HCT116 (cell line): ENCODE data around the gene TRRAP. TPM values are rescaled to one million over a fixed set of nuclear protein-coding genes. Genes with fewer than 3 reads are reported as not detected.

Source experiments
- ATAC-seq: fragments of 200-7000 bp; cut with Tn5 transposase; 2 replicates; pipeline ENCODE4 v1.9.1; 2020; ENCODE audit warnings: mild to moderate bottlenecking, moderate library complexity
- BruUV-seq: library from RNA; stranded (reverse); fragments of 400-500 nt; replicated peaks from 2 replicates; lab custom pipeline; 2021; lab: Mats Ljungman, UMichigan
- CTCF ChIA-PET: fragments of 300-600 bp; sonication (Branson Sonifier 250); formaldehyde crosslinking; loops from one replicate; lab custom pipeline; 2021; ENCODE audit warnings: antibody characterized with exemption; lab: Charles Lee
- POLR2A ChIA-PET: fragments of 300-600, 350-600 bp; sonication (Branson Sonifier 250); formaldehyde crosslinking; loops from one replicate; lab custom pipeline; 2021; ENCODE audit warnings: antibody characterized with exemption; lab: Charles Lee
- RAD21 ChIA-PET, 2 experiments: fragments of 300-600 bp; sonication (Branson Sonifier 250); formaldehyde crosslinking; loops; one replicate each; lab custom pipeline; 2023; ENCODE audit warnings: low total read pairs in 2 of 2; ENCODE audit not compliant: uncharacterized antibody in 2 of 2, unreplicated experiment in 2 of 2, low non-redundant PET in 1 of 2; lab: Charles Lee
- DNase-seq: peaks from one replicate; pipeline ENCODE4 v3.0.0-alpha.2; 2010; ENCODE audit warnings: low read depth, low spot score
- H2AFZ ChIP-seq: fragments of 200-600 bp; shearing (Covaris generic), sonication (generic); 2 replicates; pipeline ENCODE4 v1.6.1; 2017; ENCODE audit warnings: low read depth, mixed run types, mixed read lengths, antibody characterized with exemption, low read length; ENCODE audit not compliant: poor library complexity, severe bottlenecking
- H3K27ac ChIP-seq: 2 replicates; pipeline ENCODE4 v1.5.1; 2012; ENCODE audit warnings: low read depth, low read length
- H3K27me3 ChIP-seq: fragments of 200-600 bp; sonication (generic); 2 replicates; pipeline ENCODE4 v1.6.1; 2016; ENCODE audit warnings: mixed run types, low read length, mixed read lengths; ENCODE audit not compliant: insufficient read depth
- H3K36me3 ChIP-seq, 2 experiments: fragments of 200-500 bp in 1 of 2; fragments of 200-600 bp in 1 of 2; sonication (Bioruptor generic) in 1 of 2; sonication (generic) in 1 of 2; 2 replicates each; pipeline versions ENCODE4 v1.5.1 to v1.6.1; 2014 to 2016; ENCODE audit warnings: low read length in 2 of 2, inconsistent platforms in 1 of 2, mixed read lengths in 1 of 2, mixed run types in 1 of 2; ENCODE audit not compliant: insufficient read depth in 2 of 2, control insufficient read depth in 1 of 2
- H3K4me1 ChIP-seq, 2 experiments: fragments of 200-600 bp in 1 of 2; sonication (generic) in 1 of 2; 2 replicates each; pipeline versions ENCODE4 v1.5.1 to v1.6.1; 2012 to 2017; ENCODE audit warnings: low read length in 2 of 2, inconsistent platforms in 1 of 2, mild to moderate bottlenecking in 1 of 2, mixed read lengths in 1 of 2, mixed run types in 1 of 2, moderate library complexity in 1 of 2; ENCODE audit not compliant: insufficient read depth in 2 of 2, control insufficient read depth in 1 of 2
- H3K4me2 ChIP-seq: fragments of 200-600 bp; sonication (generic); 2 replicates; pipeline ENCODE4 v1.6.1; 2017; ENCODE audit warnings: mixed run types, low read length, mixed read lengths
- H3K4me3 ChIP-seq, 2 experiments: fragments of 200-600 bp in 1 of 2; sonication (generic) in 1 of 2; replicated peaks in 1 of 2; 2 replicates each; pipeline ENCODE4 v1.5.1; 2011 to 2016; ENCODE audit warnings: low read length in 2 of 2, control low read depth in 1 of 2, low read depth in 1 of 2, mild to moderate bottlenecking in 1 of 2, mixed read lengths in 1 of 2, mixed run types in 1 of 2
- H3K79me2 ChIP-seq: fragments of 200-600 bp; sonication (generic); 2 replicates; pipeline ENCODE4 v1.6.1; 2017; ENCODE audit warnings: mild to moderate bottlenecking, mixed run types, low read length, moderate library complexity, mixed read lengths; ENCODE audit not compliant: insufficient read depth
- H3K9ac ChIP-seq: fragments of 200-600 bp; sonication (generic); 2 replicates; pipeline ENCODE4 v1.6.1; 2016; ENCODE audit warnings: low read length, mixed read lengths
- H3K9me2 ChIP-seq: fragments of 200-600 bp; sonication (generic), shearing (Covaris generic); 2 replicates; pipeline ENCODE4 v1.6.1; 2017; ENCODE audit warnings: mixed run types, mild to moderate bottlenecking, moderate library complexity; ENCODE audit not compliant: insufficient read depth
- H3K9me3 ChIP-seq, 2 experiments: fragments of 200-500 bp in 1 of 2; fragments of 200-600 bp in 1 of 2; sonication (Bioruptor generic) in 1 of 2; sonication (generic) in 1 of 2; 2 replicates each; pipeline ENCODE4 v1.6.1; 2014 to 2017; ENCODE audit warnings: low read length in 2 of 2, mixed read lengths in 2 of 2, inconsistent platforms in 1 of 2, low read depth in 1 of 2, mild to moderate bottlenecking in 1 of 2, mixed run types in 1 of 2, moderate library complexity in 1 of 2; ENCODE audit not compliant: control insufficient read depth in 1 of 2, insufficient read depth in 1 of 2
- H4K20me1 ChIP-seq: fragments of 200-600 bp; sonication (generic), shearing (Covaris generic); 2 replicates; pipeline ENCODE4 v1.6.1; 2017; ENCODE audit warnings: mixed run types, mild to moderate bottlenecking, moderate library complexity; ENCODE audit not compliant: insufficient read depth
- CBX3 ChIP-seq: IDR thresholded peaks from 2 replicates; pipeline ENCODE4 v1.6.1; 2012; ENCODE audit warnings: low read depth
- CEBPB ChIP-seq: IDR thresholded peaks from 2 replicates; pipeline ENCODE4 v1.6.1; 2012; ENCODE audit warnings: low read depth
- EGR1 ChIP-seq: IDR thresholded peaks from 2 replicates; pipeline ENCODE4 v1.6.1; 2012; ENCODE audit warnings: low read depth
- EZH2 ChIP-seq: fragments of 200-600 bp; sonication (generic); IDR thresholded peaks from 2 replicates; pipeline ENCODE4 v1.6.1; 2017; ENCODE audit warnings: antibody characterized with exemption, mixed run types
- FOSL1 ChIP-seq: IDR thresholded peaks from 2 replicates; pipeline ENCODE4 v1.6.1; 2012; ENCODE audit warnings: low read depth
- POLR2A ChIP-seq: IDR thresholded peaks from 2 replicates; pipeline ENCODE4 v1.7.0; 2011; ENCODE audit warnings: borderline replicate concordance; ENCODE audit not compliant: insufficient read depth, insufficient read length; ENCODE audit errors: extremely low read depth
- POLR2AphosphoS5 ChIP-seq: IDR thresholded peaks from 2 replicates; pipeline ENCODE4 v1.6.1; 2011; ENCODE audit warnings: mild to moderate bottlenecking, low read depth, low read length, moderate library complexity
- RAD21 ChIP-seq: IDR thresholded peaks from 2 replicates; pipeline ENCODE4 v1.6.1; 2012; ENCODE audit warnings: low read depth, mild to moderate bottlenecking
- SRF ChIP-seq: IDR thresholded peaks from 2 replicates; pipeline ENCODE4 v1.6.1; 2012; ENCODE audit warnings: low read depth
- ZBTB33 ChIP-seq: IDR thresholded peaks from 2 replicates; pipeline ENCODE4 v1.6.1; 2011; ENCODE audit warnings: mild to moderate bottlenecking, low read length, moderate library complexity; ENCODE audit not compliant: insufficient replicate concordance; ENCODE audit errors: extremely low read depth
- ZFX ChIP-seq: fragments of 450-650 bp; IDR thresholded peaks from 2 replicates; pipeline ENCODE4 v1.6.1; 2017
- ZNF274 ChIP-seq: fragments of 200-500 bp; sonication (Bioruptor generic); IDR thresholded peaks from 2 replicates; pipeline ENCODE4 v1.6.1; 2014; ENCODE audit warnings: mild to moderate bottlenecking, low read depth, low read length, inconsistent platforms
- intact Hi-C: fragments of 100-400 bp; cut with micrococcal nuclease; formaldehyde crosslinking; loops from 2 replicates; pipeline ENCODE4 v1.10.0; 2022
- total RNA-seq: library from RNA; stranded (reverse); gene quantifications from one replicate; pipeline ENCODE4 v1.2.1, GENCODE V29; 2021; ENCODE audit not compliant: unreplicated experiment

TRRAP gene
- total RNA-seq, 1 experiment from 2014 or later, result 44.5 TPM

- Histone ChIP-seq H3K36me3 (peaks cover 61 to 73% of the 10 kb centered on the region in 2 experiments), H3K27me3 (no peaks in the 10 kb centered on the region), H3K4me1 (no peaks in the 10 kb centered on the region), H4K20me1 (no peaks in the 10 kb centered on the region), H3K27ac (no peak overlapping the region), H3K9ac (no peak overlapping the region), H3K79me2 (peaks cover 3% of the 10 kb centered on the region; the same call in 1 of the 2 replicates), H3K4me2 (no peak overlapping the region), H3K9me2 (no peaks in the 10 kb centered on the region), H2AFZ (no peak overlapping the region), H3K4me3 (no peak overlapping the region), H3K9me3 (no peaks in the 10 kb centered on the region)
- TF ChIP-seq RAD21 (no peak), CEBPB (no peak), ZFX (no peak), ZBTB33 (no peak), SRF (no peak), POLR2AphosphoS5 (no peak), EGR1 (no peak), CBX3 (no peak), ZNF274 (no peak), EZH2 (no peak)
- intact Hi-C loops, result no loop called here
- ChIA-PET CTCF (no interaction called here), POLR2A (no interaction called here), RAD21 (no interaction called here)
- BruUV-seq, result no TSS peak
- ATAC-seq (no peak), DNase-seq (no peak)
Measured at GRCh38 chr7:98902523-98902922, 24.2 kb downstream of the TRRAP start.

GRCh38 chr7:98903246-98903645 is 24.9 kb downstream of the TRRAP start:
- no peak for ATAC-seq
- Histone ChIP-seq H3K9ac (no peak overlapping the region), H3K9me2 (no peaks in the 10 kb centered on the region), H3K36me3 (peaks cover 61 to 69% of the 10 kb centered on the region in 2 experiments), H4K20me1 (no peaks in the 10 kb centered on the region), H3K9me3 (no peaks in the 10 kb centered on the region), H3K4me2 (no peak overlapping the region), H3K4me1 (no peaks in the 10 kb centered on the region), H3K79me2 (0 out of 2 replicates have a peak, but pooled peaks cover 3% of the 10 kb centered on the region), H3K27ac (no peak overlapping the region), H3K4me3 (no peak overlapping the region), H3K27me3 (no peaks in the 10 kb centered on the region), H2AFZ (no peak overlapping the region)
- intact Hi-C loops, result no loop called here
- no peak for TF ChIP-seq POLR2AphosphoS5
- no peak for TF ChIP-seq ZNF274
- no peak for TF ChIP-seq POLR2A
- no peak for TF ChIP-seq FOSL1
- no peak for TF ChIP-seq RAD21
- no peak for TF ChIP-seq EGR1
- TF ChIP-seq ZFX, result no peak
- POLR2A ChIA-PET, result no interaction called here
- no TSS peak for BruUV-seq
- DNase-seq, result no peak
- RAD21 ChIA-PET, result no interaction called here
- CTCF ChIA-PET, result no interaction called here
